H9 (cell line): Measurements from ENCODE around the gene HEXA. TPM values are rescaled to one million over a fixed set of nuclear protein-coding genes. Genes with fewer than 3 reads are reported as not detected.

Experiments
- DNase-seq: peaks from one replicate; pipeline ENCODE4 v3.0.0-alpha.2; 2017
- H2AFZ ChIP-seq: one replicate; pipeline ENCODE4 v1.6.1; 2013; ENCODE audit warnings: mild to moderate bottlenecking, low read length, control low read depth, moderate library complexity
- H2AK5ac ChIP-seq: 2 replicates; pipeline ENCODE4 v1.6.1; 2013; ENCODE audit warnings: low read length, control low read depth, mixed read lengths; ENCODE audit not compliant: insufficient read length
- H2BK120ac ChIP-seq: one replicate; pipeline ENCODE4 v1.6.1; 2013; ENCODE audit warnings: low read depth, mild to moderate bottlenecking, low read length, control low read depth, inconsistent platforms; ENCODE audit not compliant: poor library complexity, severe bottlenecking
- H2BK12ac ChIP-seq: 2 replicates; pipeline ENCODE4 v1.6.1; 2013; ENCODE audit warnings: low read length, control low read depth, mixed read lengths, low read depth; ENCODE audit not compliant: insufficient read length
- H2BK15ac ChIP-seq: 2 replicates; pipeline ENCODE4 v1.6.1; 2013; ENCODE audit warnings: low read depth, low read length, control low read depth
- H2BK20ac ChIP-seq: one replicate; pipeline ENCODE4 v1.6.1; 2013; ENCODE audit warnings: low read depth, mild to moderate bottlenecking, low read length, control low read depth, inconsistent platforms; ENCODE audit not compliant: poor library complexity, severe bottlenecking
- H2BK5ac ChIP-seq: 2 replicates; pipeline ENCODE4 v1.6.1; 2013; ENCODE audit warnings: low read length, control low read depth, mixed read lengths; ENCODE audit not compliant: insufficient read length
- H3K14ac ChIP-seq: 2 replicates; pipeline ENCODE4 v1.6.1; 2013; ENCODE audit warnings: low read length, control low read depth; ENCODE audit not compliant: insufficient read depth
- H3K18ac ChIP-seq: 2 replicates; pipeline ENCODE4 v1.6.1; 2013; ENCODE audit warnings: low read depth, mild to moderate bottlenecking, mixed read lengths, low read length, control low read depth; ENCODE audit not compliant: insufficient read length
- H3K23ac ChIP-seq: 2 replicates; pipeline ENCODE4 v1.6.1; 2013; ENCODE audit warnings: low read length, control low read depth, mixed read lengths, low read depth; ENCODE audit not compliant: insufficient read length
- H3K23me2 ChIP-seq: 2 replicates; pipeline ENCODE4 v1.6.1; 2013; ENCODE audit warnings: low read depth, mild to moderate bottlenecking, mixed read lengths, low read length, control low read depth; ENCODE audit not compliant: insufficient read length, poor library complexity, severe bottlenecking
- H3K27ac ChIP-seq: 2 replicates; pipeline ENCODE4 v1.5.1; 2013; ENCODE audit warnings: low read length, control low read depth, mixed read lengths, low read depth; ENCODE audit not compliant: insufficient read length
- H3K27me3 ChIP-seq: 2 replicates; pipeline ENCODE4 v1.6.1; 2013; ENCODE audit warnings: low read length, control low read depth, inconsistent platforms; ENCODE audit not compliant: insufficient read depth
- H3K4ac ChIP-seq: 2 replicates; pipeline ENCODE4 v1.6.1; 2013; ENCODE audit warnings: low read depth, mild to moderate bottlenecking, control low read depth, inconsistent platforms, low read length, moderate library complexity
- H3K4me1 ChIP-seq: 2 replicates; pipeline ENCODE4 v1.6.1; 2013; ENCODE audit warnings: low read length, control low read depth, inconsistent platforms; ENCODE audit not compliant: insufficient read depth
- H3K4me2 ChIP-seq: 2 replicates; pipeline ENCODE4 v1.6.1; 2013; ENCODE audit warnings: low read length, control low read depth, mixed read lengths; ENCODE audit not compliant: insufficient read length, insufficient read depth
- H3K56ac ChIP-seq: 2 replicates; pipeline ENCODE4 v1.6.1; 2013; ENCODE audit warnings: low read depth, mild to moderate bottlenecking, mixed read lengths, low read length, control low read depth; ENCODE audit not compliant: insufficient read length
- H3K79me1 ChIP-seq: 2 replicates; pipeline ENCODE4 v1.6.1; 2013; ENCODE audit warnings: low read depth, mild to moderate bottlenecking, moderate library complexity, low read length, control low read depth, inconsistent platforms; ENCODE audit not compliant: insufficient read depth, poor library complexity, severe bottlenecking
- H3K79me2 ChIP-seq: 2 replicates; pipeline ENCODE4 v1.6.1; 2013; ENCODE audit warnings: low read length, control low read depth, inconsistent platforms; ENCODE audit not compliant: insufficient read depth
- H3K9ac ChIP-seq: 2 replicates; pipeline ENCODE4 v1.6.1; 2013; ENCODE audit warnings: low read length, control low read depth, mixed read lengths; ENCODE audit not compliant: insufficient read length; ENCODE audit errors: extremely low read depth
- H3K9me3 ChIP-seq: one replicate; pipeline ENCODE4 v1.6.1; 2013; ENCODE audit warnings: low read depth, low read length, inconsistent platforms; ENCODE audit not compliant: control insufficient read depth
- H3T11ph ChIP-seq: one replicate; pipeline ENCODE4 v1.6.1; 2013; ENCODE audit warnings: mild to moderate bottlenecking, low read length, control low read depth, inconsistent platforms
- H4K20me1 ChIP-seq: one replicate; pipeline ENCODE4 v1.6.1; 2013; ENCODE audit not compliant: control insufficient read depth, insufficient read length, insufficient read depth
- H4K5ac ChIP-seq: 2 replicates; pipeline ENCODE4 v1.6.1; 2013; ENCODE audit warnings: low read depth, mild to moderate bottlenecking, mixed read lengths, low read length, control low read depth; ENCODE audit not compliant: insufficient read length
- H4K8ac ChIP-seq: replicated peaks from 2 replicates; pipeline ENCODE4 v1.6.1; 2013; ENCODE audit warnings: low read length, control low read depth, mixed read lengths, low read depth; ENCODE audit not compliant: insufficient read length
- H4K91ac ChIP-seq: 2 replicates; pipeline ENCODE4 v1.6.1; 2013; ENCODE audit warnings: low read depth, mild to moderate bottlenecking, moderate library complexity, mixed read lengths, low read length, control low read depth; ENCODE audit not compliant: insufficient read length
- H3K27ac Mint-ChIP-seq, 3 experiments: 2 replicates in 2 of 3; 3 replicates in 1 of 3; pipeline ENCODE4 v1.8.0; 2020 to 2021; ENCODE audit warnings: mixed read lengths in 3 of 3, mild to moderate bottlenecking in 1 of 3, moderate library complexity in 1 of 3
- H3K27me3 Mint-ChIP-seq: 2 replicates; pipeline ENCODE4 v1.8.0; 2021; ENCODE audit warnings: low read depth, mild to moderate bottlenecking, moderate library complexity, mixed read lengths
- H3K36me3 Mint-ChIP-seq, 3 experiments: 2 replicates in 2 of 3; 3 replicates in 1 of 3; pipeline ENCODE4 v1.8.0; 2020 to 2021; ENCODE audit warnings: low read depth in 3 of 3, mixed read lengths in 3 of 3; ENCODE audit not compliant: insufficient read depth in 1 of 3
- H3K4me1 Mint-ChIP-seq, 2 experiments: 2 replicates each; pipeline ENCODE4 v1.8.0; 2020; ENCODE audit warnings: mixed read lengths in 2 of 2
- H3K4me3 Mint-ChIP-seq, 2 experiments: 2 replicates in 1 of 2; 3 replicates in 1 of 2; pipeline ENCODE4 v1.8.0; 2020 to 2021; ENCODE audit warnings: mild to moderate bottlenecking in 2 of 2, mixed read lengths in 2 of 2, moderate library complexity in 1 of 2
- H3K9me3 Mint-ChIP-seq, 2 experiments: 2 replicates in 1 of 2; 3 replicates in 1 of 2; pipeline ENCODE4 v1.8.0; 2020; ENCODE audit warnings: mild to moderate bottlenecking in 2 of 2, mixed read lengths in 2 of 2, moderate library complexity in 1 of 2
- WGBS: extraction: QIAGEN DNeasy Blood & Tissue Kit; methylation state at CpG from one replicate; pipeline ENCODE4 v1.1.7; 2013; ENCODE audit warnings: missing lambda C conversion rate, low lambda C conversion rate, mixed read lengths; ENCODE audit not compliant: insufficient read length; ENCODE audit errors: extremely low coverage; 5-methylcytosine and 5-hydroxymethylcytosine counted together
- total RNA-seq: library from RNA; stranded (reverse); gene quantifications from 2 replicates; pipeline ENCODE4 v1.2.1, GENCODE V29; 2021
- TF ChIP-seq, protein P1 (sequence below): fragments of 200-600 bp; sonication (generic); conservative IDR thresholded peaks from 3 replicates; pipeline ENCODE4 v1.8.0; 2021; ENCODE audit warnings: antibody characterized with exemption, mild to moderate bottlenecking

Gene HEXA
- total RNA-seq, 1 experiment from 2014 or later, result 54.7 TPM

DNA sequence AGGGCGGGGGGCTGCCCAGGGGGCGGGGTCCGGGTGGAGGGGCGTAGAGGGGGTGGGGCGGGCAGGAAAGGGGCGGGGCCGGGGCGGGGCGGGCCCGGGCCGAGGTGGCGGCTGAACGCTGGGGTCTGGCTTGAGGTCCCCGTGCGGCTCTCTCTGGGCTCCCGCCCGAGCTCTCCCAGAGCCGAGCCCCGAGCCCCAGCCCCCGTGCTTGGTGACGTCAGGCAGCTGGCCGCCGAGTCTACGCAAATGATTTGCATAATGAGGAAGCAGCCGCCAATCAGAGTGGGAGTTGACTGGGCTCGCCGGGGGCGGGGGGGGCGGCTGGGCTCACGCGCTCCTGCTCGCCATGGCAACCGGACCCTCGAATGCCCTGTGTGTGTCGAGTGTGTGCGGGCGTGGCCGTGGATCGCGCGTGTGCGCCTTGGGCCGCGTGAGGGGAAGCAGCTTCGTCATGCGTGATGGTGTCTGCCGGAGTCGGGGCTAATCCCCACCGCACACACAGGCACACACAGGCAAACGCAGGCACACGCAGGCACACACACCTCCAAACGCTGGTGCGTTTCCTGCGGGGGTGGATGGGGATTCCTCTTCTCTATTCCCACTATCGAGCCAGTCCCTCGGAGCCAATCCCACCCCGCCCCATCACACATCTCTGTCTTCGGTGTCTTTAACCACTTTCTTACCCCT is 55.7 kb downstream of the HEXA start, which contains the start of gene CELF6:
CELF6 (minus strand) TSS at position 173 of the 687 bp plus-strand sequence. CDS start 283 bp downstream, outside the sequence.
- TF ChIP-seq, protein P1, sequence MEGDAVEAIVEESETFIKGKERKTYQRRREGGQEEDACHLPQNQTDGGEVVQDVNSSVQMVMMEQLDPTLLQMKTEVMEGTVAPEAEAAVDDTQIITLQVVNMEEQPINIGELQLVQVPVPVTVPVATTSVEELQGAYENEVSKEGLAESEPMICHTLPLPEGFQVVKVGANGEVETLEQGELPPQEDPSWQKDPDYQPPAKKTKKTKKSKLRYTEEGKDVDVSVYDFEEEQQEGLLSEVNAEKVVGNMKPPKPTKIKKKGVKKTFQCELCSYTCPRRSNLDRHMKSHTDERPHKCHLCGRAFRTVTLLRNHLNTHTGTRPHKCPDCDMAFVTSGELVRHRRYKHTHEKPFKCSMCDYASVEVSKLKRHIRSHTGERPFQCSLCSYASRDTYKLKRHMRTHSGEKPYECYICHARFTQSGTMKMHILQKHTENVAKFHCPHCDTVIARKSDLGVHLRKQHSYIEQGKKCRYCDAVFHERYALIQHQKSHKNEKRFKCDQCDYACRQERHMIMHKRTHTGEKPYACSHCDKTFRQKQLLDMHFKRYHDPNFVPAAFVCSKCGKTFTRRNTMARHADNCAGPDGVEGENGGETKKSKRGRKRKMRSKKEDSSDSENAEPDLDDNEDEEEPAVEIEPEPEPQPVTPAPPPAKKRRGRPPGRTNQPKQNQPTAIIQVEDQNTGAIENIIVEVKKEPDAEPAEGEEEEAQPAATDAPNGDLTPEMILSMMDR, result no peak
- H3K27ac ChIP-seq, result no peak within 1 kb of the TSS
- H2AFZ ChIP-seq, result no peak within 1 kb of the TSS
- H2BK15ac ChIP-seq, result no peak within 1 kb of the TSS
- DNase-seq, result peak; percentile 98
- H3T11ph ChIP-seq, result no peak within 1 kb of the TSS
- Mint-ChIP-seq H3K27ac (peak within 1 kb of the TSS in 2 of 3 experiments; percentile 19 to 92; a peak in 3 of 7 replicates), H3K27me3 (peaks cover 56% of the 10 kb centered on the region), H3K4me1 (peaks cover 16 to 17% of the 10 kb centered on the region in 2 experiments), H3K4me3 (peak within 1 kb of the TSS; percentile 78 to 83), H3K9me3 (peaks cover 5 to 7% of the 10 kb centered on the region in 2 experiments; a peak in 3 of 5 replicates), H3K36me3 (no peaks in the 10 kb centered on the region; a peak in 1 of 7 replicates)
- no peaks in the 10 kb centered on the region for H3K79me1 ChIP-seq
- H3K4me1 ChIP-seq, result no peaks in the 10 kb centered on the region
- peak within 1 kb of the TSS; percentile 73 for H3K4me2 ChIP-seq
- no peak within 1 kb of the TSS for H3K23ac ChIP-seq
- no peak within 1 kb of the TSS for H2BK20ac ChIP-seq
- no peak within 1 kb of the TSS for H3K9ac ChIP-seq
- H3K23me2 ChIP-seq, result peaks cover 6% of the 10 kb centered on the region
- H3K9me3 ChIP-seq, result no peaks in the 10 kb centered on the region
- H3K18ac ChIP-seq, result peak within 1 kb of the TSS; percentile 73
- no peaks in the 10 kb centered on the region for H3K79me2 ChIP-seq
- H3K27me3 ChIP-seq, result peaks cover 5% of the 10 kb centered on the region; the same call in 1 of the 2 replicates
- no peak within 1 kb of the TSS for H2BK12ac ChIP-seq
- H3K14ac ChIP-seq, result no peak within 1 kb of the TSS
- no CpG with 5 or more reads among the region's 58 CpGs for WGBS
- no peak within 1 kb of the TSS for H2BK5ac ChIP-seq
- H2AK5ac ChIP-seq, result no peak within 1 kb of the TSS
- no peak within 1 kb of the TSS for H3K56ac ChIP-seq
- H2BK120ac ChIP-seq, result no peak within 1 kb of the TSS
- no peak within 1 kb of the TSS for H3K4ac ChIP-seq
- H4K20me1 ChIP-seq, result no peaks in the 10 kb centered on the region
- no peak within 1 kb of the TSS for H4K8ac ChIP-seq
- H4K91ac ChIP-seq, result no peak within 1 kb of the TSS
- H4K5ac ChIP-seq, result no peak within 1 kb of the TSS
